Stimulated activated naive CD8-positive, alpha-beta T cell treated with anti-CD3 and anti-CD28 coated beads, Interleukin-15, amount 100 ng/mL, for 72 hours (primary cell): ENCODE data around the gene HDAC6.

Experiments
- ATAC-seq: fragments of 150-1000 bp; cut with Tn5 transposase; 2 replicates; pipeline ENCODE4 v1.10.0; 2021; ENCODE audit warnings: mild to moderate bottlenecking, moderate library complexity
- DNase-seq, 2 donors: peaks; one replicate each; pipeline ENCODE4 v3.0.0; 2021 to 2022
- H3K27ac Mint-ChIP-seq, 2 donors: one replicate each; pipeline ENCODE4 v1.8.0; 2022; ENCODE audit warnings: mild to moderate bottlenecking in 2 of 2, mixed read lengths in 2 of 2, moderate library complexity in 2 of 2
- H3K27me3 Mint-ChIP-seq: one replicate; pipeline ENCODE4 v1.8.0; 2022; ENCODE audit warnings: mixed read lengths
- H3K4me1 Mint-ChIP-seq: one replicate; pipeline ENCODE4 v1.8.0; 2022; ENCODE audit warnings: mild to moderate bottlenecking, mixed read lengths
- H3K4me3 Mint-ChIP-seq, 2 donors: one replicate each; pipeline ENCODE4 v1.8.0; 2022; ENCODE audit warnings: mild to moderate bottlenecking in 2 of 2, mixed read lengths in 2 of 2, moderate library complexity in 1 of 2
- H3K9me3 Mint-ChIP-seq, 2 donors: one replicate each; pipeline ENCODE4 v1.8.0; 2022; ENCODE audit warnings: mixed read lengths in 2 of 2

Gene HDAC6

GRCh38 chrX:48801280-48802088, at the start of gene HDAC6:
TSS of gene HDAC6 (plus strand) at chrX:48802067. CDS start at chrX:48802693, 626 bp downstream.
- Mint-ChIP-seq H3K4me3 (peak within 1 kb of the TSS; percentile 92 to 97), H3K27ac (peak within 1 kb of the TSS; percentile 98 to 99), H3K27me3 (no peaks in the 10 kb centered on the region), H3K4me1 (peaks cover 24% of the 10 kb centered on the region), H3K9me3 (no peaks in the 10 kb centered on the region)
- DNase-seq (peak; percentile 93 to 98), ATAC-seq (peak; percentile 89)

DNA sequence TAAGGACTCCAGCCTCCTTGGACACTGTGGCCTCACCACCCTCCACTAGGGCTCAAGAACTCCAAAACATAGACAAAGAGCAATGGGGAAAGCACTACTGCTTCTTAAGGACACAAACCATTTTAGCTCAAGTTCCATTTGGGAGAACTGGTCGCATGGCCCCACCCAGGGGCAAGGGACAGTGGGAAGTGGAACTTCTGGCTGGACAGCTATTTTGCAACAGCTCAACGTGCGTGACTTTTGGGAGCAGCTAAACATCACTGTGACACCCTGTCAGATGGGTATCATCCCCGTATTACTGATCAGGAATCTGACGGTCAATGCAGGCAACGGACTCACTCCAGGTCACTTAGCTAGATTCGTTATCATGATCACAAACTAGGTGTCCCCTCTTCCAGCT, 49.4 kb upstream of the HDAC6 start:
- Mint-ChIP-seq H3K27ac (no peak overlapping the region), H3K9me3 (no peaks in the 10 kb centered on the region), H3K4me3 (no peak overlapping the region), H3K27me3 (no peaks in the 10 kb centered on the region), H3K4me1 (peaks cover 7% of the 10 kb centered on the region)
- no peak for ATAC-seq
- DNase-seq = no peak

DNA sequence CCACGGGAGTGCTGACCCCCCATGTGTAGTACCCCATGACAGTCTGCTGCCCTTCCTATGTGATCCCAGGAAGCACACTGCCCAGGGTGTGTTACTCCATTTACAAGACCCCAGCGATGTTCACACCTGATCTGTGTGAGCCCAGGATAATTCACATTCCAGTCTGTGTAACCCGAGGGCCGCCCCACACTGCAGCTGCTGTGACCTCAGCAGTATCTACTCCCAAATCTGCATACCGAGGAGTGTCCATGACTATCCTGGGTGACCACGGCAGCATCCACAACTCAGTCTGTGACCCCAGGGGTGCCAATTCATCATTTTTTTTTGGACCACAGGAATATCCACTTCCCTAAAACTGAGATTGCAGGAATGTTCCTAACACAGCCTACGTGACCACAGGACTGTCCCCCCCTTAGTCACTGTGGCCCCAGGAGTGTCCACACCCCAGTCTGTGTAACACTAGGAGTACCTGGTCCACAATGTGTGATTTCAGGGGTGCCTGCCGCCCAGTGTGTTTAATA, 48.1 kb upstream of the HDAC6 start:
- Mint-ChIP-seq H3K27me3 (no peaks in the 10 kb centered on the region), H3K4me1 (peaks cover 7% of the 10 kb centered on the region), H3K9me3 (no peaks in the 10 kb centered on the region), H3K4me3 (no peak overlapping the region), H3K27ac (peak overlapping the region in 1 of 2 donors; percentile 31)
- ATAC-seq = no peak
- DNase-seq = no peak

DNA sequence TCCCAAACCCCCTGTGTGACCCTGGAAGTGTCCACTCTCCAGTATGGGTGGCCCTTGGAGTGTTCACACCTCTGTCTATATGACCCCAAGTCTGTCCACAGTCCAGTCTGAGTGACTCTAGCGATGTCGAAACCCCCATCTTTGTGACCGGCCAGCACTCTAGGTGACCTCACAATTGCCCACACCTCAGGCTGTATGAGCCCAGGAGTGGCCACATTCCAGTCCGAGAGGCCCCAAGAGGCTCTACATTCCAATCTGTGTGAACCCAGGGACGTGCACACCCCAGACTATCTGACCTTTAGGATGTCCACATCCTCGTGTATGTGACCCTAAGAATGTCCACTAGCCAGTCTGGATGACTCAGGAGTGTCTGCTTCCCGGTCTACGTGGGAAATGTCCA, 47.6 kb upstream of the HDAC6 start:
- H3K9me3 Mint-ChIP-seq = no peaks in the 10 kb centered on the region
- no peak overlapping the region for H3K4me3 Mint-ChIP-seq
- DNase-seq (no peak), ATAC-seq (no peak)
- no peak overlapping the region for H3K27ac Mint-ChIP-seq
- H3K27me3 Mint-ChIP-seq = no peaks in the 10 kb centered on the region
- H3K4me1 Mint-ChIP-seq = peaks cover 7% of the 10 kb centered on the region

GRCh38 chrX:48761674-48762471, 40.0 kb upstream of the HDAC6 start, which contains the start of gene GLOD5:
TSS of gene GLOD5 (plus strand) at chrX:48761747. CDS start at chrX:48761791, 44 bp downstream.
- peak within 1 kb of the TSS; percentile 74 to 88 for H3K27ac Mint-ChIP-seq
- H3K4me1 Mint-ChIP-seq = peaks cover 8% of the 10 kb centered on the region
- ATAC-seq (peak; percentile 91), DNase-seq (peak in 1 of 2 donors; percentile 40)
- no peaks in the 10 kb centered on the region for H3K9me3 Mint-ChIP-seq
- no peaks in the 10 kb centered on the region for H3K27me3 Mint-ChIP-seq
- peak within 1 kb of the TSS in 1 of 2 donors; percentile 69 for H3K4me3 Mint-ChIP-seq

DNA sequence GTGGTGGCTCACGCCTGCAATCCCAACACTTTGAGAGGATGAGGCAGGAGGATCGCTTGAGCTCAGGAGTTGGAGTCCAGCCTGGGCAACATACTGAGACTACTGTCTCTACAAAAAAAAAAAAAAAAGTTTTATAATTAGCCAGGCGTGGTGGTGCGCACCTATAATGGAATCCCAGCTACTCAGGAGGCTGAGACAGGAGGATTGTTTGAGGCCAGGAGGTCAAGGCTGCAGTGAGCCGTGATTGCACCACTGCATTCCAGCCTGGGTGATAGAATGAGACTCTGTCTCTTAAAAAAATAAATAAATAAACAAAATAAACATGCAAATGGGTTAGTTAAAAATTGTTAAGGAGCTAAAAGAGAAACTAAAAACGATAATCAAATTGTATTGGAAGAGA, 32.6 kb upstream of the HDAC6 start:
- DNase-seq (no peak), ATAC-seq (no peak)
- Mint-ChIP-seq H3K9me3 (no peaks in the 10 kb centered on the region), H3K27me3 (no peaks in the 10 kb centered on the region), H3K27ac (no peak overlapping the region), H3K4me1 (no peaks in the 10 kb centered on the region), H3K4me3 (no peak overlapping the region)

- Mint-ChIP-seq H3K4me1 (no peaks in the 10 kb centered on the region), H3K4me3 (no peak overlapping the region), H3K27ac (no peak overlapping the region), H3K9me3 (no peaks in the 10 kb centered on the region), H3K27me3 (no peaks in the 10 kb centered on the region)
- DNase-seq (no peak), ATAC-seq (no peak)
Observed at GRCh38 chrX:48770296-48770695, 31.6 kb upstream of the HDAC6 start.

GRCh38 chrX:48772602-48773001, 29.3 kb upstream of the HDAC6 start:
- Mint-ChIP-seq H3K4me1 (no peaks in the 10 kb centered on the region), H3K27me3 (no peaks in the 10 kb centered on the region), H3K4me3 (no peak overlapping the region), H3K27ac (no peak overlapping the region), H3K9me3 (no peaks in the 10 kb centered on the region)
- DNase-seq (no peak), ATAC-seq (no peak)

GRCh38 chrX:48776818-48777439, 24.9 kb upstream of the HDAC6 start:
- Mint-ChIP-seq H3K9me3 (no peaks in the 10 kb centered on the region), H3K4me3 (no peak overlapping the region), H3K27me3 (no peaks in the 10 kb centered on the region), H3K27ac (no peak overlapping the region), H3K4me1 (no peaks in the 10 kb centered on the region)
- ATAC-seq = no peak
- no peak for DNase-seq

DNA sequence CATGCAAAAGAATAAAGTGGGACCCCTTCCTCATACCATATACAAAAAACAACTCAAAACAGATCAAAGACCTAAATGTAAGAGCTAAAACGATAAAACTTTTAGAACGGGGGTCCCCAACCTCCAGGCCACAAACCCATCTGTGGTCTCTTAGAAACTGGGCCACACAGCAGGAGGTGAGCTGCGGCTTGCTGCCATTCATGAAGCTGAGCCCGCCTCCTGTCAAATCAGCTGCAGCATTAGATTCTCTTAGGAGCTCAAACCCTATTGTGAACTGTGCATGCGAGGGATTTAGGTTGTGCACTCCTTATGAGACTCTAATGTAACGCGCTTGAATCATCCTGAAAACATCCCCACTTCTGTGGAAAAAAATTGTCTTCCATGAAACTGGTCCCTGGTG, 22.5 kb upstream of the HDAC6 start:
- no peak for ATAC-seq
- Mint-ChIP-seq H3K9me3 (no peaks in the 10 kb centered on the region), H3K4me1 (no peaks in the 10 kb centered on the region)

GRCh38 chrX:48781705-48782104, 20.2 kb upstream of the HDAC6 start:
- no peak for ATAC-seq
- DNase-seq = no peak
- Mint-ChIP-seq H3K9me3 (no peaks in the 10 kb centered on the region), H3K4me3 (no peak overlapping the region), H3K27ac (no peak overlapping the region), H3K27me3 (no peaks in the 10 kb centered on the region), H3K4me1 (no peaks in the 10 kb centered on the region)

More for the DNA sequence above, 22.5 kb upstream of the HDAC6 start:
- no peak for DNase-seq
- Mint-ChIP-seq H3K27ac (no peak overlapping the region), H3K4me3 (no peak overlapping the region), H3K27me3 (no peaks in the 10 kb centered on the region)

- no peak overlapping the region for H3K27ac Mint-ChIP-seq
- no peaks in the 10 kb centered on the region for H3K27me3 Mint-ChIP-seq
- no peaks in the 10 kb centered on the region for H3K9me3 Mint-ChIP-seq
- H3K4me3 Mint-ChIP-seq = no peak overlapping the region
- ATAC-seq (no peak), DNase-seq (no peak)
- no peaks in the 10 kb centered on the region for H3K4me1 Mint-ChIP-seq
Observed at GRCh38 chrX:48782216-48782615, 19.7 kb upstream of the HDAC6 start.

- Mint-ChIP-seq H3K9me3 (no peaks in the 10 kb centered on the region), H3K4me3 (no peak overlapping the region), H3K27ac (no peak overlapping the region), H3K27me3 (no peaks in the 10 kb centered on the region), H3K4me1 (no peaks in the 10 kb centered on the region)
- ATAC-seq = no peak
- DNase-seq = no peak
Observed at GRCh38 chrX:48782795-48783194, 19.1 kb upstream of the HDAC6 start.

DNA sequence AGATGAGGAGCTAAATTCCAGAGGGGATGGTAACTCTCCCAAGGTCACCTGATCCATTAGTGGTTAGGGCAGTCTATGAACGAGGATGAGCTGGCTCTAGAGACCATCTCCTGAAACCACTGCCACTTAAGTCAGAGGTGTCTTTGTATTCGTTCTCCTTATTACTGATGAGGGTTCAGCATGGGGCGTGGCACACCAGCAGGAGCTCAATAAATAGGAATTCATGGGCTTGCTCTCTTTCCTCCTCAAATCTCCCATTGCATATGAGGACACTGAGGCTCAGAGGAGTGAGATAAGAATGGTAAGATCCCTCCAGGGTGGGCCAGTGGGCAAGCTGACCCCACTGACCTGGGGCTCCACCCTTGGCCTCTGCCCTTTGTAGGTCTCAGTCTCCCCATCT, 17.1 kb upstream of the HDAC6 start:
- no peak for ATAC-seq
- Mint-ChIP-seq H3K4me1 (peaks cover 13% of the 10 kb centered on the region), H3K9me3 (no peaks in the 10 kb centered on the region), H3K27me3 (no peaks in the 10 kb centered on the region), H3K4me3 (no peak overlapping the region), H3K27ac (no peak overlapping the region)
- no peak for DNase-seq

DNA sequence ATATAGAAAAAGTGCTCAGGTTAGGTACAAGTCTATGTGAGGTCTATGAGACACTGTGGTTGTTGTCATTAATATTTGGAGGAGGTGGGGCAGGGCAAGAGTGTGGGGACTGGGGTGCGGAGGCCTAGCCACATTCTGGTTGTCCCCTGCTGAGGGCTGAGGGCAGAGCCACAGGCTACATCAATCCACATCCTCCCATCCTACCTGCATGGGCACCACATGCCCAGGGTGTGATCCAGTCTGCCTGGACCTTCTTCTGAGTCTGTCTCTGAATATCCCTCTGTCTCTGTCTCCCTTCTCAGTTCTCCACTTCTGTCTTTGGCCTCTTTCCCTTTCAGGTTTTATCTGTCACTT, 16.7 kb upstream of the HDAC6 start:
- Mint-ChIP-seq H3K4me1 (peaks cover 18% of the 10 kb centered on the region), H3K27ac (peak overlapping the region; percentile 1 to 40), H3K27me3 (no peaks in the 10 kb centered on the region), H3K4me3 (no peak overlapping the region), H3K9me3 (no peaks in the 10 kb centered on the region)
- no peak for ATAC-seq
- no peak for DNase-seq
